IPS DF 4.7 (cell line): ENCODE data around the gene SIGLEC15.
"Not testable (repeated sequence)": the region's sequence is repeated elsewhere in the genome, so short reads cannot be mapped to it uniquely, and the experiment has no call there.

Source experiments
- DNase-seq: peaks from one replicate; pipeline ENCODE4 v3.0.0-alpha.2; 2013; ENCODE audit warnings: low spot score; ENCODE audit errors: extremely low read depth

Gene SIGLEC15

DNA sequence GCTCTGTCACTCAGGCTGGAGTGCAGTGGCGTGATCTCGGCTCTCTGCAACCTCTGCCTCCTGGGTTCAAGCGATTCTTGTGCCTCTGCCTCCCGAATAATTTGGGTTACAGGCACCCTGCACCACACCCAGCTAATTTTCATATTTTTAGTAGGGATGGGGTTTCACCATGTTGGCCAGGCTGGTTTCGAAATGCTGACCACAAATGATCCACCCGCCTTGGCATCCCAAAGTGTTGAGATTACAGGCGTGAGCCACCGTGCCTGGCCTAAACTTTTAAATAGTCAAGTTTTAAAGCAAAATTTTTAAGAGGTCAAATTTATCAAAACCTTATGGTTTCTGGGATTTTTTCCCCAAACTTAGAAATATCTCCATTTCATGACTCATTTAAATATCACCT lies 6.7 kb upstream of the SIGLEC15 start:
- DNase-seq = not testable (repeated sequence)

DNA sequence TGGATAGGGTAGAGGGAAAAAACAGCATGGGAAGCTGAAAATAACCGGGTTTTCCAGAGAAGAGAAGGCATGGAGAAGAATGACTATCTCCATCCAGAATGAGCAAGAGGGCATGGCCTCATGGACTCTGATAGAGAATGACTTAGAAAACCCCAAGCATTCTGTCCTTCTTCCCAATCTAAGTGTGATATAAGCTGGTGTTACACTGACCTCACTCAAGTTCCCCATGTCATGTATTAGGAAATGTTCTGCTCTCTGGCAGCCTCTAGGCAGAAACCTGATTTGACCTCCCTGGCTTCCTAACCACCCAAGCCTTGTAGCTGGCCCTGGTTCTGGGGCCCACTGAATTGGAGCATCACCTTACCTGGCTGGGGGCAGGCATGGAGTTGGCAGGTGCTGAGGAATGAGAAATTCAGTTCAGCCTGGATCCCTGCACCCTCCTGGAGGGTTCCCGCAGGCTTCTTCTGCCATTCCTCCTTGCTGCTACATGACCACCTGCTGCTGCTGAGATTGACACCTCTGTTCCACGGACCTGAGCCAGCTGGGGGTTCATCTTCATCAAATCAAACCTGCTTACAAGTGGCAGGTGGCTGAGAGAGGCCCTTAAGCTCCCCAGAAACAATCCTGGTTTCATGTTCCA lies 5.2 kb upstream of the SIGLEC15 start:
- DNase-seq = no peak

DNA sequence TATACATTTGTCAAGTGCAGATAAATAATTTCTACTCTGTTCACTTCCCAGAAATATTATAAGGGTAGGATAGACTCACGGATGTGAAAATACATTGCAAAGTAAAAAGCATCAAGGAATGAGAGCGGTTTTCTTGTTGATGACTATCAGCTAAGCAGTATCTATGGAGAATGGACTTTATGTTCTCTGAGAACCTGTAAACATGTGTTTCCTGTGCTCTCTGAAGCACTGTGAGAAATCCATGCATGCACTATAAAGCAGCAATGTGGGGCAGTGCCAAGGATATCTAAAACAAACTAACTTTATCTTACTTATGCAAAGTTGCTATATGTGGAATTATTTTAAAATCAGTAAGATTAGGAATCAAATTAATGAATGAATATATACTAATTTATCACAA lies 4.4 kb upstream of the SIGLEC15 start:
- no peak for DNase-seq

DNA sequence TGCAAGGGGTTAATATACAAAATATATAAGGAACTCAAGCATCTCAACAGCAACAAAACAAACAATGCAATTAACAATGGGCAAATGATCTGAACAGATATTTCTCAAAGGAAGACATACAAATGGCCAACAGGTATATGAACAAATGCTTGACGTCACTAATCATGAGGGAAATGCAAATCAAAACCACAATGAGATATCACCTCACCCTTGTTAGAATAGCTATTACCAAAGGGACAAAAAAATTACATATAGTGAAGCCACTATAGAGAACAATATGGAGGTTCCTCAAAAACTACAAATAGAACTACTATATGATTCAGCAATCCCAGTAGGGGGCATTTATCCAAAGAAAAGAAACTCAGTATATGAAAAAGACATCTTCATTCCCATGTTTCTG lies 3.8 kb upstream of the SIGLEC15 start:
- DNase-seq = no peak

DNA sequence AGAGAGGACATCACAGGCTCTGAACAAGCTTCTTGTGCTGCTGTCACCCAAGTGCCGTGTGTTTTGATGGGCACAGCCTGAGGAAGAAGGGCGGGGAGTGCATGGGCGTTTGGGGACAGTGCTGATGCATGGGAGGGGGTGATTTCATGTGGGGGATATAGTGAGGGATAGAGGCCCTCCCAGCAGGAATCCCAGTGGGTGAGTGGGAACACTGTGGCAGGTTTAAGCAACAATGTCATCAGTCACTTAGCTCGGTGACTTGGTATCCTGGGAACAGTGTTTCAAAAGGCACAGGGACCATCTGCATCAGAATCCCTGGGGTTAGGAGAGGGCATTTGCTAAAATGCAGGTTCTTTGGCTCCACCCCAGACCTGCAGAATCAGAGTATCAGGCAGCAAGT lies 609 bp downstream of the SIGLEC15 start:
- no peak for DNase-seq

DNA sequence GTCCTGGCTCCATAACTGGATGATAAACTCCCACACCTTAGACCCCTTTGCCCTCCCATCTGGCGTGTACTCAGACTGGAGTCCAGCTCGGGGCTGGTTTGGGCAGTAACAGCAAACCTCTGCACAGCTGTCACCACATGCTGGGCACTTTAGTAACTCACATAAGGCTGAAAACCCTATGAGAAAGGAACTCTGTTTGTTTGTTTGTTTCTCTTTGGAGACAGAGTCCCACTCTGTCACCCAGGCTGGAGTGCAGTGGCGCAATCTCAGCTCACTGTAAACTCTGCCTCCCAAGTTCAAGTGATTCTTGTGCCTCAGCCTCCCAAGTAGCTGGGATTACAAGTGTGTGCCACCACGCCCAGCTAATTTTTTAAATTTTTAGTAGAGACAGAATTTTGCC lies 1.2 kb downstream of the SIGLEC15 start:
- not testable (repeated sequence) for DNase-seq

DNA sequence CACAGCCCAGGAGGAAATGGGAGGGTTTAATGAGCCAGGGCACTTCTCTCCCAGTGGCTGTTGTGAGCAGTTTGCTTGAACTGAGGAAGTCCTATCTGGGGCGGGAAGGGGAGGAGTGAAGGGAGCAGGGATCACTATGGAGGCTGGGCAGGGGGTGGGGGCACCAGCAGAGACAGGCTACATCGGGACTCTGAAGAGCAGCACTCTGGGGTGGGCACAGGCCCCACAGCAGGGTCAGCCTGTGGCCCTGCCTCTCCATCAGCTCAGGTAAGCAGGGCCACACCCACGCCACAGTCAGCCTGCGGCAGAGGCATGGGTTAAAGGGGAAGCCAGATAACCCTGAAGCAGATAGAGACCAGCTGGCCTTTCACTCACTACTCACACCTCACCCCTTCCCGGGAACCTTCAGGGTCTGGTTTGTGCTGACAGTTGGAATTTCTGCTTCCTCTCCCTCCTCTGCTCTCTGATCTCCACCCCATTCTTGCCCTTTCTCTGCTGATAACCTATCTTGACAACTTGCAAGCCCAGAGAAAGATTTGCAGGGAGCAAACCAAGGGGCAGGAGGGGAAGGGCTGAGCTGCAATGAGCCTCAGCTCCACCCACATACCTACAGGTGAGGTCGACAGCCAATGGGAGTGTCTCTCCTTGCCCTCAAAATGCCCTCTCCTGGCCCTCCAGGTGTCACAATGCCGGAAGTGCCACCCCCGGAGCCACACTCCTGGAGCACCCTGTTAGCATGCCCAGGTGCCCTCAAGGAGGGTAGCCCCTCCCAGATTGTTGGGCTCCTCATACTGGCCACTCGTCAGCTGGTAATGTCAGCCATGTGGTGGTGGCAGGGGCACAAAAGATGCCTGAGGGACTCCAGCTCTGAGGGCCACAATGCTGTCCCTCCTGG lies 3.7 kb downstream of the SIGLEC15 start:
- no peak for DNase-seq

DNA sequence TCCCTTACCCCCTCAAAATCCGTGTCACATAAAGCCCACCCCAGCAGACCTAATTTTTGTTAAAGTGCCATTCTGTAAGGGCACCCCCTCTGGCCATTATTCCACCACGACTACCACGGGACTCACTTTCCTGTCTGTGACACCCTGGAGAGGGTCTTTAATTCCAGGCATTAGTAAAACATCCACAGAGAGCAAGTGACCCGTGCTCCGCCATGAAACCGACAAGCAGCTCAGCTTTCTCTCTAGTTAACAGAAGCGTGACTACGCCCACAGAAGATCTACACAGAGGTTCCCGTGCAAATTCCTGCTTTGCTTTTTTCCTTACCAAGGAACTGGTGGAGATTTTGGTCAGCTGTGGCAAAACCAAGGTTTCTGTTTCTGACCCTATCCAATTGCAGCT lies 4.4 kb downstream of the SIGLEC15 start:
- DNase-seq = no peak

DNA sequence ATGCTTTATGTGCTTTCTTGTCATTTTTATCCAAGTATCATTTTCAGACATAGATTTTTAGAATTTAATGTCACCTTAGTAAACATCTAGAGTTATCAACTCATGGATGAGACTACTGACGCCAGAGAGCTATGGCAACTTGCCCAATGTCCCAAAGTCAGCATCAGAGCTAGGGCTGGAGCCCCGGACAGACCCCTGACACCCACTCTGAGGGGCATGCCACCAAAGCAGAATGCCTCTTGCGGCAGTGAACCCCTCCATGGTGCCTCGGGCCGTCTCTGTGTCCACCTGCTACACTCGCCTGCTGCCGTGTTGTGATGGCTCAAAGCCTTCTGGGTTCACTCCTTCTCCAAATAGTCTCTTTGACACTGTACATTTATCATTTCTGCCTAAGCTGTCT lies 5.4 kb downstream of the SIGLEC15 start:
- no peak for DNase-seq

DNA sequence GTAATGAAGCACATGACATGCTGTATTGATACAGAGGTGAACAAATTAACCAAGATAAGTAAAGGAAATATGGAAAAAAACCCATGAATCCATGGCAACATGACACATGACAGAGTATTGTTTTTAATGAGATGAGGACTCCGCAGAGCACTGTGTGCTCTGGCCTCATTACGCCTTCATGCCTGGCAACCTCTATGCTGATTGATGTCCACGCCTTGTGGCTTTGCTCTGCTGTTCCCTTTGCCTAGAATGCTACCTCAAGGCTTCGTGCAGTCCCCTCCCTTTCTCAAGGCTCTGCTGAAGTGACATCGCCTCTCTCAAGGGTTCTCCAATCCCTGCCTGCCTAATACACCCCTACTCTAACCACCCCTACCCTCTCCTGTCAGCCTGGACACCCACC lies 8.4 kb downstream of the SIGLEC15 start:
- no peak for DNase-seq

DNA sequence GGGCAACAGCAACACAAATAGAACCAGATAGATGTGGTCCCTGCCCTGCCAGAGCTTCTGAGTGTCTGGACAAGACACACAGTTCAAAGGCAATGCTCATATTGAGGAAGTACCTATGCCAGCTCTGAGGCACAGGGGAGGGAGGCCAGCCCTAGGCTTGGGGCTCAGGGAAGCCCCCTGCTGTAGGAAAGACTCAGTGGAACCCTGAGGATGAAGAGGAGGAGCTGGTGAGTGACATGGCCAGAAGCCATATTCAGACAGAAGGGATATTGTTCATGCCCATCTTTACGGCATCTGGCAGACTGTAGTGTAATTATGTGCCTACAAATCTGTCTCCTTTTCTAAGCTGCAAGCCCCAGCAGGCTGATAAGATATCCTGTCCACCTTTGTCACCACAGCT lies 8.8 kb downstream of the SIGLEC15 start:
- no peak for DNase-seq

DNA sequence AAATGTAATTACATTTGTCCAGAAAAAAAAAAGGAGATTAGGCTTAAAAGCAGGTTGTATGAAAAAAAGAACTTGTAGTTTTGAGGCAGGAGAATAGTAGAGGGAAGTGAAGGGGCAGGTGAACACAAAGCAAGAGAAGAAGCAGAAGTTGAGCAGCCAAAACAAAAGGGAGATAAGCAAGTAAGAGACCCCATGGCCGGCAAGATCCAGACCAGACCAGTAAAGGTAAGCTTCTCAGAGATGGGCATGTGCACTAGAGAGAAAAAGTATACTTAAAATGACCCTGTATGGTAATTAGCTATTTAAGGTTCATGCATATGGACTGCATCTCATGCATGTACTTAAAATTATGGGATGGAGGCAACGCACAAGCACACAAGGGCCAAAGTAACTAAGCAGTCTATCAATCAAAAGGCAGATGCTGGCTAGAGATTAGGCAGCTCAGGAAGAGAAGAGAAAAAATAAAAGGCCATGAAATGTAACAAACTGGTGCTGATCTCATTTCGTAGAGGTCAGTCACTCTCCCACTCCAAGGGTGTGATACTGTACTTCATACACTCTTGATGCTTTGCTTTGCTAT lies 9.7 kb downstream of the SIGLEC15 start:
- DNase-seq = no peak

DNA sequence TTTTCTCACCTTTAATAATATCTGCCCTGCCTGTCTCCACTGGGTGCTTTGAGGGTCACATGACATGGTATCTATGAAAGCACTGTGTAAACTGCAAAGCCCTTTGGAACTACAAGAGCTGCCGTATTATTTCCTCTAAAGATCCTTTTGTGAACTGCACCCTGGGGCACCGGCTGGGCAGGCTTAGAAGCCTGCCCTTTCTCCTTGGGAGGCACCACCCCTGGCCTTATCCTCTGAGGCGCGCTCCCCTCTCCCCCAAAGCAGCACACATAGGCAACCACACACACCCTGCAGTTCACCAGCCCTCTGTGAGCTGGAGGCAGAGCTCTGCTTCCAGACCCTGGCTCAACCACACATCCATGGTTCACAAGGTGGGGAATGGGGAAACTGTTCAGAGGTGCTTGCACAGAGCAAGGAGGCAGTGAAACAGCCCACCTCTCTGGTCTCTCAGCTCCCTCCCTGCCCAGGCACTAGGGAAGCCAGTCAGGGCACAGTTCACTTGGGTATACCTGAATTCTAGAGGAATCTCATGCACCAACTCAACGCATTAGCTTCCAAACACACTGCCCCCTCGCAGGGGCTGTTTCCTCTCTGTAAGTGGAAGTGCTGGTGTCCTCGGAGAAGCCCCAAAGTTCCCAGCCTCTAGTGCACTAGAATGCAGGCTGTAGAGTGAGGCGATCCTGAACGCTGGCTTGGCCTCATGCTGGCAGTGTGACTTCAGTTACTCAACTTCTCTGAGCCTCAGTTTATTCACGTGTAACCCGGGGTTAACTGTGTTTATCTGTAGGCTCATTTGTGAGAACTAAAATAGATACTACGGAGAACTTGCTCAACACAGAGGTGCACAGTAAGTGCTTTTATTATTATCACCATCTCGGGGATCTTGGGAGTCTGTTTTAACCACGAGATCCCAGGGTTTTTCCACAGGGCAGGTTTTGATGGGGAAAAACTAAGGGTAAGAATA lies 11.0 kb downstream of the SIGLEC15 start:
- no peak for DNase-seq

DNA sequence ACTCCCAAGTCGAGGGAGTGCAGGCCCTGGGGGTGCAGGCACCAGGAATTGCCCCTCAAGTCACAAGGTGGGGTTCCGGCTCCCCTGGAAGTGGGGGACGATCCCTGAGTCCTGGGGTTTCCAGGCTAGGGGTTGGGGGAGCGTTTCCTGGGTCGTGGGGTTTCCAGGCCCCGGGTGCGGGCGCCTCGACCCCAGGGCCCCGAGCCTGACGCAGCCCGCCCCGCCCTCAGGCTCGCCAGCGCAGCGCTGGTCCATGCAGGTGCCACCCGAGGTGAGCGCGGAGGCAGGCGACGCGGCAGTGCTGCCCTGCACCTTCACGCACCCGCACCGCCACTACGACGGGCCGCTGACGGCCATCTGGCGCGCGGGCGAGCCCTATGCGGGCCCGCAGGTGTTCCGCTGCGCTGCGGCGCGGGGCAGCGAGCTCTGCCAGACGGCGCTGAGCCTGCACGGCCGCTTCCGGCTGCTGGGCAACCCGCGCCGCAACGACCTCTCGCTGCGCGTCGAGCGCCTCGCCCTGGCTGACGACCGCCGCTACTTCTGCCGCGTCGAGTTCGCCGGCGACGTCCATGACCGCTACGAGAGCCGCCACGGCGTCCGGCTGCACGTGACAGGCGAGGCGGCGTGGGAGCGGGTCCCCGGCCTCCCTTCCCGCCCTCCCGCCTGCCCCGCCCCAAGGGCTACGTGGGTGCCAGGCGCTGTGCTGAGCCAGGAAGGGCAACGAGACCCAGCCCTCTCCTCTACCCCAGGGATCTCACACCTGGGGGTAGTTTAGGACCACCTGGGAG lies 12.0 kb downstream of the SIGLEC15 start:
- no peak for DNase-seq

DNA sequence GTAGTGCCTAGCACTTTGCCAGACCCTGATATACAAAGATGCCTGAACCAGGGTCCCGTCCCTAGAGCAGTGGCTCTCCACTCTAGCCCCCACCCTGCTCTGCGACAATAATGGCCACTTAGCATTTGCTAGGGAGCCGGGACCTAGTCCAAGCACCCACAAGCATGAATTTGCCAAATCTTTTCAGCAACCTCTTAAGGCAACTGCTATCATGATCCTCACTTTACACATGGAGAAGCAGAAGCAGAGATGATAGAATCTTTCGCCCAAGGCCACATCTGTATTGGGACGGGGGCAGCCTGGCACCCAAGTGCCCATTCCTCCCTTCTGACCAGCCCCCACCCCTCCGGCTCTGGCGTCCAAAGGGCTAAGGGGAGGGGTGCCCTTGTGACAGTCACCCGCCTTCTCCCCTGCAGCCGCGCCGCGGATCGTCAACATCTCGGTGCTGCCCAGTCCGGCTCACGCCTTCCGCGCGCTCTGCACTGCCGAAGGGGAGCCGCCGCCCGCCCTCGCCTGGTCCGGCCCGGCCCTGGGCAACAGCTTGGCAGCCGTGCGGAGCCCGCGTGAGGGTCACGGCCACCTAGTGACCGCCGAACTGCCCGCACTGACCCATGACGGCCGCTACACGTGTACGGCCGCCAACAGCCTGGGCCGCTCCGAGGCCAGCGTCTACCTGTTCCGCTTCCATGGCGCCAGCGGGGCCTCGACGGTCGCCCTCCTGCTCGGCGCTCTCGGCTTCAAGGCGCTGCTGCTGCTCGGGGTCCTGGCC lies 13.0 kb downstream of the SIGLEC15 start:
- DNase-seq = no peak

DNA sequence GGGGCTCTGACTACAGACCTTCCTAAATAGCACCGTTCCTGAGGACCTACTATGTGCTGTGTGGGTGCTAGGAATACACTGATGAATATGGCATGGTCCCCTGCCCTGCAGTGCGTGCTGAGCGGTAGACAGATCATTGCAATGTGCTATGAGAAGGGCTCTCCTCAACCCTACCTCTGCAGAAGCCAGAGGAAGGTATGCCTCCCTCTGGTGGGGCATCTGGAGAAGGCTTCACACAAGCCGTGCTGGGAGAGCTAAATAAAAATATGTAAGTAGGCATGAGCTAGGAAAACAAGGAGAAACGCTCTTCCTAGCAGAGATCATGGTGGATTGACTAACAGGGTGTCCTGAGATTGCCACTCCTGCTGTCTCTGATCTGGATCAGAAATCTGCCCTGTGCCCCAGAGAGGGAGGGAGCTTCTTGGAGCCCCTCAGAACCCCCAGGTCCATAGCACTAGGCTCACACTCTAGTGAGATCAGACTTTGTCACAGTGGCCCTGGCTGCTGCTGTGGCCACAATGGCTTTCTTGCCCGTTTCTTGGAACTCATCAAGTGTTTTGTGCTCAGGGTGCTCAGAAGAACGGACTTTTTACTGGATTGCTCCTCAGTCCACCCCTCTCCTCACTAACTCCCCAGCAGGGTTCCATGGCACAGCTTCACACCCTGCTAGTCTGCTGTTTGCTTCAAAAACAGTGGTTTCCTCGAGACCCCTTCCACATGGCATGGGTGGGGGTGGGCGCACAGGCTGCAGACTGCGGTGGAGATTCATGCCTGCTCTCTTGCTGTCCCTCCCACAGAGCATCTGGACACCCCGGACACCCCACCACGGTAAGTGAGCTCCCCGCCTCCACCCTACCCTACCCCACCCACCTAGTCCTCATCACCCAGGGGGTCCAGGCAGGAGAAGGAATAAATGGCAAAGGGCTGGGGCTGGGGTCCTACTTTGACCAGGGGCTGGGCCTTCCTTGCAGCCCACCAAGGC lies 14.2 kb downstream of the SIGLEC15 start:
- no peak for DNase-seq

DNA sequence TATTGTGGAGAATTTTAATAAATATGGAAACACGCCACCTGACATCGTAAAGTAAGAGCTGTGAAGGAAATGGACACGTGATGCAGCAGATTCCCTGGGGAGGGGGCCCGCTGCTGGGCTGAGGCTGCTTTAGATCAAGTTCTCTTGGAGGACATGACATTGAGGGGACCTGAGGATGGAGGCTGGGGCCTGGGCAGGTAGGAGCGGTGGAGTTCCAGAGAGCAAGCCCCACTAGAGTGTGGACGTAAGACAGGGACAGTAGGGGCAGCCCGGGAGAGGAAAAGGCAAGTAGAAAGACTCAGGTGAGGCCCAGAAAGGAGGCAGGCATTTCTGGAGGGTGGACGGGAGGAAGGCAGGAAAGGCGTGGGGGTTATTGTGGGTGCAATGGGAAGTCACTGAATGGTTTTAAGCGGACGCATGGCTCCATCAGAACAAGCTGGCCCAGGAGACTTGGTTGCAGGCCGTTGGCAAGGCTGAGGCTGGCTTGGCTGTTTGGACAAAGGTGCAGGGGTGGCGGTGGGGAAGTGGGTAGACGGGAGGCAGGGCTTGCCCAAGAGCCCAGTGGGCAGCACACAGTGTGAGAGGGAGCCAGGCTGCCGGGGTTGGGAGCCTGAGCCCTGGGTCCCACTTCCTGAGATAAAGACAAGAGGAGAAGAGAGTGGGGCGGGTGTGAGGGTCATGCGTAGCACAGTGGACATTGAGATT lies 15.7 kb downstream of the SIGLEC15 start:
- no peak for DNase-seq
